Measurements from ENCODE around the gene MINDY4B. TPM values are rescaled to one million over a fixed set of nuclear protein-coding genes. Genes with fewer than 3 reads are reported as not detected.

The MINDY4B gene
- total RNA-seq, 1 experiment from 2014 or later, result not detected

DNA sequence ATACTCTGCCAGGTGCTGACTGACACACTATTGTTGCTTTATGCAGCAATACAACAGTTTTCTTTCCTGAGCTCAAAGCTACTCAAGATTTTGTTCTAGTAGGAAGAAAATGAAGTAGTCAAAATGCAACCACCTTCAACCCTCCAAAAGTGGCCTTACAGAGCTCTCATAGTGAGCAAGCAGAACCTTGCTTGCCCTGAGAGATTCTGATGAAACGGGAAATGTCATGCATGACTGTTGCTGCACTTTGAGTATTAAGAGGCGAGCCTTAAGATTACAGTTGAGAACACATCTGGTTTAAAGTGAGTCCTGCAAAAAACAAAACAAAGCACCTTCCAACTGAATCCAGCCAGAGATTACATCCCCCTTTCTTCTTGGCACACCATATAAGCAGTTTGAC is 29.7 kb downstream of the MINDY4B start:
- BruUV-seq (replicated peaks), result no TSS peak
- intact Hi-C loops (cut with micrococcal nuclease; ENCODE audit: unreplicated experiment), result no loop called here
- Histone ChIP-seq H3K27me3 (replicated peaks; ENCODE audit: insufficient read depth, low read depth, low read length, poor library complexity) (no peaks in the 10 kb centered on the region), H3K27ac (ENCODE audit: low read depth, low read length, poor library complexity, severe bottlenecking) (no peak overlapping the region), H3K4me1 (ENCODE audit: insufficient read depth, low read length, poor library complexity, severe bottlenecking) (no peaks in the 10 kb centered on the region), H3K36me3 (ENCODE audit: insufficient read depth, low read length, poor library complexity, severe bottlenecking) (no peaks in the 10 kb centered on the region), H3K9me3 (ENCODE audit: low read depth, low read length, poor library complexity, severe bottlenecking) (no peaks in the 10 kb centered on the region), H3K4me3 (ENCODE audit: low read depth, low read length, poor library complexity, severe bottlenecking) (no peak overlapping the region)
- TF ChIP-seq, protein P1, sequence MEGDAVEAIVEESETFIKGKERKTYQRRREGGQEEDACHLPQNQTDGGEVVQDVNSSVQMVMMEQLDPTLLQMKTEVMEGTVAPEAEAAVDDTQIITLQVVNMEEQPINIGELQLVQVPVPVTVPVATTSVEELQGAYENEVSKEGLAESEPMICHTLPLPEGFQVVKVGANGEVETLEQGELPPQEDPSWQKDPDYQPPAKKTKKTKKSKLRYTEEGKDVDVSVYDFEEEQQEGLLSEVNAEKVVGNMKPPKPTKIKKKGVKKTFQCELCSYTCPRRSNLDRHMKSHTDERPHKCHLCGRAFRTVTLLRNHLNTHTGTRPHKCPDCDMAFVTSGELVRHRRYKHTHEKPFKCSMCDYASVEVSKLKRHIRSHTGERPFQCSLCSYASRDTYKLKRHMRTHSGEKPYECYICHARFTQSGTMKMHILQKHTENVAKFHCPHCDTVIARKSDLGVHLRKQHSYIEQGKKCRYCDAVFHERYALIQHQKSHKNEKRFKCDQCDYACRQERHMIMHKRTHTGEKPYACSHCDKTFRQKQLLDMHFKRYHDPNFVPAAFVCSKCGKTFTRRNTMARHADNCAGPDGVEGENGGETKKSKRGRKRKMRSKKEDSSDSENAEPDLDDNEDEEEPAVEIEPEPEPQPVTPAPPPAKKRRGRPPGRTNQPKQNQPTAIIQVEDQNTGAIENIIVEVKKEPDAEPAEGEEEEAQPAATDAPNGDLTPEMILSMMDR (conservative IDR thresholded peaks at IDR 0.05; ENCODE audit: low read depth, low read length), result no peak
- TF ChIP-seq EZH2 (IDR thresholded peaks at IDR 0.05; ENCODE audit: borderline replicate concordance, low read depth, low read length, poor library complexity, severe bottlenecking), result no peak
- DNase-seq (ENCODE audit: low spot score), result no peak
- POLR2A ChIA-PET (ENCODE audit: low non-redundant PET), result no interaction called here
- CTCF ChIA-PET, result no interaction called here

DNA sequence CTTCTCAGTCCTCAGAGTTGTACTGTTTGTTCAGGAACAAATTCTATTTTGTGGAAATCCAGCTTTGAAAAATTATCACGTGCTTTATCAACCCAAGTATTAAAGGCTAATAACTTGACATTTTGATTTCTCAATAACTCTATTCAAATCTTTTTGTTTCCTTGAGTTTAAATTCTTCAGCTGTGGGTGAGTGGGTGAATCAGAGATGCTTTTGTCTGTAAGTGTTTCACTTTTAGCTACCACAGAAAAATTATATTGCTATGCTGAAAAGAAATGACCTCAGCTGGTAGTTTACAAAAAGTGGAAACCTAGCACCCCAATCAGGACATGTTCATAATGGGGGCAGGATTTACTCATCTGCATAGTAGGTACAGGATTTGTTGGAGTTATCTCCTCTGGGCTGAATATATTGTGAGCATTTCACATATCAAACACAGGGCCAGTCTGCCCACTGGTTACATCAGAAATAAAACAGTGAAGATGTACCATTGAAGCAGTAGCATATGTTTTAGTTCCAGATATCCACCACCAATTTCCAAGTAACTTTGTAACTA is 30.5 kb downstream of the MINDY4B start:
- no peaks in the 10 kb centered on the region for H3K27me3 ChIP-seq (replicated peaks; ENCODE audit: insufficient read depth, low read depth, low read length, poor library complexity)
- no peaks in the 10 kb centered on the region for H3K4me1 ChIP-seq (ENCODE audit: insufficient read depth, low read length, poor library complexity, severe bottlenecking)
- TF ChIP-seq, protein P1 (conservative IDR thresholded peaks at IDR 0.05; ENCODE audit: low read depth, low read length), result no peak
- no peak for TF ChIP-seq EZH2 (IDR thresholded peaks at IDR 0.05; ENCODE audit: borderline replicate concordance, low read depth, low read length, poor library complexity, severe bottlenecking)
- no peak overlapping the region for H3K4me3 ChIP-seq (ENCODE audit: low read depth, low read length, poor library complexity, severe bottlenecking)
- no peaks in the 10 kb centered on the region for H3K9me3 ChIP-seq (ENCODE audit: low read depth, low read length, poor library complexity, severe bottlenecking)
- no peaks in the 10 kb centered on the region for H3K36me3 ChIP-seq (ENCODE audit: insufficient read depth, low read length, poor library complexity, severe bottlenecking)
- no TSS peak for BruUV-seq (replicated peaks)
- no peak overlapping the region for H3K27ac ChIP-seq (ENCODE audit: low read depth, low read length, poor library complexity, severe bottlenecking)
- CTCF ChIA-PET, result no interaction called here
- no peak for DNase-seq (ENCODE audit: low spot score)
- intact Hi-C loops (cut with micrococcal nuclease; ENCODE audit: unreplicated experiment), result no loop called here
- POLR2A ChIA-PET (ENCODE audit: low non-redundant PET), result no interaction called here

DNA sequence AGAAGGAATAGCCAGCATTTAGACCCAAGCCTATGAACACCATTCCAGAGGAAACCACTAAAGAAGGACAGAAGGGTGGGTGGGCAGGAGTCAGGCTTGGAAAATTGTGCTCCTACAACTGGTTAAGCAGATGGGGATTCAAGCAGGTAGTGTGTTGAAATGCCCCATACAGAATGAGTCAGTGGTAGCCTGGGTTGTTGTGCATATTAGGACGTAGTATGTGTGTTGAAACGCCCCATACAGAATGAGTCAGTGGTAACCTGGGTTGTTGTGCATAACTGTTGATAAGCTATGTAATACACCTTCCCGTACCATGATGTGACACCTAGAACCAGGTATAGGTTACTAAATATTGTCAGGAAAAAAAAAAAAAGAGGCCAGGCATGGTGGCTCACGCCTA is 34.0 kb downstream of the MINDY4B start:
- Histone ChIP-seq H3K4me3 (ENCODE audit: low read depth, low read length, poor library complexity, severe bottlenecking) (no peak overlapping the region), H3K36me3 (ENCODE audit: insufficient read depth, low read length, poor library complexity, severe bottlenecking) (no peaks in the 10 kb centered on the region), H3K27me3 (replicated peaks; ENCODE audit: insufficient read depth, low read depth, low read length, poor library complexity) (no peaks in the 10 kb centered on the region), H3K9me3 (ENCODE audit: low read depth, low read length, poor library complexity, severe bottlenecking) (no peaks in the 10 kb centered on the region), H3K4me1 (ENCODE audit: insufficient read depth, low read length, poor library complexity, severe bottlenecking) (no peaks in the 10 kb centered on the region), H3K27ac (ENCODE audit: low read depth, low read length, poor library complexity, severe bottlenecking) (no peak overlapping the region)
- CTCF ChIA-PET, result interaction anchor here (0.7 kb wide), 1 partner anchor 83 kb away, joined by 3 read pairs; no protein-coding TSS in a partner anchor
- POLR2A ChIA-PET (ENCODE audit: low non-redundant PET), result no interaction called here
- intact Hi-C loops (cut with micrococcal nuclease; ENCODE audit: unreplicated experiment), result no loop called here
- BruUV-seq (replicated peaks), result no TSS peak
- no peak for TF ChIP-seq EZH2 (IDR thresholded peaks at IDR 0.05; ENCODE audit: borderline replicate concordance, low read depth, low read length, poor library complexity, severe bottlenecking)
- TF ChIP-seq, protein P1 (conservative IDR thresholded peaks at IDR 0.05; ENCODE audit: low read depth, low read length), result no peak
- DNase-seq (ENCODE audit: low spot score), result no peak
